Regular cardiac myocyte (primary cell): ENCODE data around the gene PKIG. TPM values are rescaled to one million over a fixed set of nuclear protein-coding genes. Genes with fewer than 3 reads are reported as not detected.

Experiments
- total RNA-seq: library from RNA; depleted of rRNA; stranded (reverse); fragments of >200 nt; gene quantifications from 2 replicates; pipeline ENCODE4 v1.2.3, GENCODE V29; 2014

The PKIG gene
- 42.8 and 74.4 TPM in 2 replicates for total RNA-seq

GRCh38 chr20:44582311-44583025 is at the start of gene PKIG:
Gene PKIG (plus strand): TSS chr20:44582579. CDS start chr20:44614557, 31,978 bp downstream.

DNA sequence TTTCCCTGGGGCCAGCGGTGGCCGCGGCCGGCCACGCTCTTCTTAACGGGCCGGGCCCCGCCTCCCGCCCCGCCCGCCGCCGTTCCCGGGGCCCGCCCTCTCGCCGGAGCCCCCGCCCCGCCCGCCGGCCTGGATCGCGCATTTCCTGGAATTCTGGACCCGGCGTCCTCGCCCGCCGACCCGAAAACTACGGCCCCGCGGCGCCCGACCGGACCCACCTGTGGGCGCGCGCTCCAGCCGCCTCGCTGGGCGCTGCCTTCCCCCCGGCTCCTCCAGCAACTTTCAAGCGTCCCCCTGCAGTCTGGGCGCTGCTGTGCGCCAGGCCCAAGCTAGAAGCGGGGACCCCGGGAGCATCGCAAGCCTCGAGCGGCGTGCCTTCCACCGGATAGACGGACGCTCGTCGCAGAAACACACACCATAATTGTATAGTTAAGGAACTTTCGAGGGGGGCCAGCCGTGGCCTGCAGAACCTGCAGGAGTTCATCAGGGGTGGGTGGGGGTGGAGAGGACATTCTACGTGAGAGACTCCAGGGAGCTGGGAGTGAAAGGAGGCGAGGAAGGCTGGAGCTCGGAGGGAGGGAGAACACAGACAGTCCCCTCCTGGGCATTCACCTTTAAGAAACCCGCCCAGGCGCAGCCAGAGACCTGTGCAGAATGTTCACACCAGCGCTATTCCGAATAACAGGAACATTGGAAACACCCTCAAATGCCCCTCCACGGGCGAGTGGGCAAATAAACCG is 69.5 kb downstream of the PKIG start, which contains the start of gene ADA:
Gene ADA (minus strand): TSS at position 16 of the 740 bp plus-strand sequence. CDS start 92 bp downstream, outside the sequence.

Other genes starting within 250 kb of the PKIG start
- not detected in 2 replicates for gene R3HDML, start 245.5 kb upstream of the PKIG start, total RNA-seq
- gene HNF4A, start 226.9 kb upstream of the PKIG start, total RNA-seq = under 0.01 and 0.19 TPM in 2 replicates
- 9.9 and 19.0 TPM in 2 replicates for gene TTPAL, start 106.7 kb upstream of the PKIG start, total RNA-seq
- 128 and 143 TPM in 2 replicates for gene SERINC3, start 60.5 kb upstream of the PKIG start, total RNA-seq
- 9.0 and 14.4 TPM in 2 replicates for gene ADA, start 69.1 kb downstream of the PKIG start, total RNA-seq
- gene CCN5, start 132.8 kb downstream of the PKIG start, total RNA-seq = under 0.01 and 3.7 TPM in 2 replicates
- 0.19 and 4.8 TPM in 2 replicates for gene KCNK15, start 163.3 kb downstream of the PKIG start, total RNA-seq
- not detected in 2 replicates for gene RIMS4, start 228.0 kb downstream of the PKIG start, total RNA-seq